CD8-positive, alpha-beta memory T cell (primary cell): Measurements from ENCODE around the gene GOLGA7B. TPM values are rescaled to one million over a fixed set of nuclear protein-coding genes. Genes with fewer than 3 reads are reported as not detected.
A peak's percentile ranks its signal among the peaks of the same experiment; 100 is the strongest.

Source experiments
- CTCF ChIA-PET: fragments of 350-600 bp; sonication (Branson Sonifier 250); formaldehyde crosslinking; loops from one replicate; lab custom pipeline; 2021; ENCODE audit warnings: antibody characterized with exemption; lab: Charles Lee
- POLR2A ChIA-PET: fragments of 350-600 bp; sonication (Branson Sonifier 250); formaldehyde crosslinking; loops from one replicate; lab custom pipeline; 2021; ENCODE audit warnings: antibody characterized with exemption; lab: Charles Lee
- DNase-seq, 5 donors: peaks; one replicate each; pipeline versions ENCODE4 v3.0.0 to v3.0.0-alpha.2; 2020 to 2022; ENCODE audit warnings: mixed read lengths in 1 of 5
- H3K27ac ChIP-seq: one replicate; pipeline ENCODE4 v1.7.0; 2013; ENCODE audit warnings: low read depth, mild to moderate bottlenecking, low read length, moderate library complexity
- H3K27me3 ChIP-seq: 2 replicates; pipeline ENCODE4 v1.7.0; 2013; ENCODE audit warnings: low read length, mild to moderate bottlenecking; ENCODE audit not compliant: insufficient read depth, poor library complexity, severe bottlenecking
- H3K36me3 ChIP-seq: 2 replicates; pipeline ENCODE4 v1.7.0; 2013; ENCODE audit warnings: mild to moderate bottlenecking, low read length, moderate library complexity; ENCODE audit not compliant: insufficient read depth
- H3K4me1 ChIP-seq: 2 replicates; pipeline ENCODE4 v1.7.0; 2013; ENCODE audit warnings: mild to moderate bottlenecking, low read length, moderate library complexity; ENCODE audit not compliant: insufficient read depth
- H3K4me3 ChIP-seq: 2 replicates; pipeline ENCODE4 v1.7.0; 2013; ENCODE audit warnings: mild to moderate bottlenecking, low read length
- H3K9me3 ChIP-seq: 2 replicates; pipeline ENCODE4 v1.7.0; 2013; ENCODE audit warnings: mild to moderate bottlenecking, low read length
- H3K27ac Mint-ChIP-seq, 8 donors: one replicate each; pipeline ENCODE4 v1.8.0; 2020 to 2021; ENCODE audit warnings: mixed read lengths in 8 of 8, mild to moderate bottlenecking in 6 of 8, inconsistent platforms in 3 of 8, moderate library complexity in 3 of 8
- H3K27me3 Mint-ChIP-seq, 2 donors: one replicate each; pipeline ENCODE4 v1.8.0; 2020 to 2021; ENCODE audit warnings: mixed read lengths in 2 of 2, mild to moderate bottlenecking in 1 of 2, moderate library complexity in 1 of 2
- H3K36me3 Mint-ChIP-seq, 3 donors: one replicate each; pipeline ENCODE4 v1.8.0; 2020 to 2021; ENCODE audit warnings: mixed read lengths in 3 of 3, inconsistent platforms in 1 of 3, mild to moderate bottlenecking in 1 of 3
- H3K4me1 Mint-ChIP-seq, 3 donors: one replicate each; pipeline ENCODE4 v1.8.0; 2020 to 2021; ENCODE audit warnings: mixed read lengths in 3 of 3, inconsistent platforms in 1 of 3, mild to moderate bottlenecking in 1 of 3
- H3K4me3 Mint-ChIP-seq, 7 donors: one replicate each; pipeline ENCODE4 v1.8.0; 2020 to 2021; ENCODE audit warnings: mixed read lengths in 7 of 7, mild to moderate bottlenecking in 6 of 7, moderate library complexity in 4 of 7, inconsistent platforms in 2 of 7
- H3K9me3 Mint-ChIP-seq, 5 donors: one replicate each; pipeline ENCODE4 v1.8.0; 2020 to 2022; ENCODE audit warnings: mixed read lengths in 5 of 5, mild to moderate bottlenecking in 3 of 5, moderate library complexity in 2 of 5, inconsistent platforms in 1 of 5
- polyA plus RNA-seq: library from polyadenylated mRNA; unstranded; fragments of 300-500 nt; fragmentation: Illumina TruSeq; gene quantifications from one replicate; pipeline ENCODE4 v1.2.3, GENCODE V29; 2021
- total RNA-seq, 2 experiments: library from RNA; stranded (reverse); gene quantifications; one replicate each; pipeline ENCODE4 v1.2.3, GENCODE V29; 2021

The GOLGA7B gene
- total and polyA plus RNA-seq, 3 experiments from 2014 or later, result 0.29 to 0.62 (median 0.44) TPM

- DNase-seq, result peak in 1 of 5 donors; percentile 24
- H3K4me3 Mint-ChIP-seq, result peak overlapping the region; percentile 84 to 94 (median 88)
- CTCF ChIA-PET, result interaction anchor here (0.7 to 4.4 kb wide), 3 partner anchors 20 to 63 kb away, joined by 3 to 26 read pairs (median 15); no protein-coding TSS in a partner anchor
These were observed 448 bp upstream of the GOLGA7B start for GRCh38 chr10:97849103-97849686.

GRCh38 chr10:97850446-97850845 lies 803 bp downstream of the GOLGA7B start:
- Histone ChIP-seq H3K27me3 (no peaks in the 10 kb centered on the region), H3K4me3 (peak overlapping the region; percentile 64), H3K36me3 (no peaks in the 10 kb centered on the region), H3K9me3 (no peaks in the 10 kb centered on the region), H3K27ac (no peak overlapping the region), H3K4me1 (peaks cover 34% of the 10 kb centered on the region)
- H3K9me3 Mint-ChIP-seq, result no peaks in the 10 kb centered on the region
- ChIA-PET CTCF (interaction anchor here (3.4 to 4.4 kb wide), 2 partner anchors 18 to 58 kb away, joined by 15 to 26 read pairs; no protein-coding TSS in a partner anchor), POLR2A (interaction anchor here (1.0 to 1.3 kb wide), 2 partner anchors 114 to 164 kb away, joined by 3 to 5 read pairs; partner anchors contain the start of genes AVPI1 and ZFYVE27)
- H3K27me3 Mint-ChIP-seq, result no peaks in the 10 kb centered on the region
- peak overlapping the region; percentile 82 to 95 (median 89) for H3K4me3 Mint-ChIP-seq
- peaks cover 0 to 3% (median 1%) of the 10 kb centered on the region in 3 donors for H3K36me3 Mint-ChIP-seq
- H3K27ac Mint-ChIP-seq, result peak overlapping the region; percentile 41 to 87 (median 70)
- peak in 3 of 5 donors; percentile 6 to 26 (median 22) for DNase-seq
- H3K4me1 Mint-ChIP-seq, result peaks cover 36 to 37% (median 36%) of the 10 kb centered on the region in 3 donors

More at GRCh38 chr10:97849103-97849686, 448 bp upstream of the GOLGA7B start:
- Histone ChIP-seq H3K27me3 (no peaks in the 10 kb centered on the region), H3K4me3 (peak overlapping the region; percentile 57), H3K27ac (no peak overlapping the region), H3K9me3 (no peaks in the 10 kb centered on the region), H3K4me1 (peaks cover 34% of the 10 kb centered on the region), H3K36me3 (no peaks in the 10 kb centered on the region)
- POLR2A ChIA-PET, result interaction anchor here (0.7 to 1.3 kb wide), 3 partner anchors 12 to 163 kb away, joined by 3 to 5 read pairs (median 5); partner anchors contain the start of gene AVPI1
- peaks cover 0 to 1% (median 0%) of the 10 kb centered on the region in 3 donors for H3K36me3 Mint-ChIP-seq
- H3K27ac Mint-ChIP-seq, result peak overlapping the region; percentile 7 to 95 (median 78)
- H3K4me1 Mint-ChIP-seq, result peaks cover 36 to 37% (median 36%) of the 10 kb centered on the region in 3 donors
- no peaks in the 10 kb centered on the region for H3K9me3 Mint-ChIP-seq
- no peaks in the 10 kb centered on the region for H3K27me3 Mint-ChIP-seq

GRCh38 chr10:97851341-97852001 lies 1.8 kb downstream of the GOLGA7B start:
- H3K4me1 ChIP-seq, result peaks cover 34% of the 10 kb centered on the region
- H3K27me3 ChIP-seq, result no peaks in the 10 kb centered on the region
- Mint-ChIP-seq H3K27ac (peak overlapping the region in 6 of 8 donors; percentile 57 to 87 (median 85)), H3K4me3 (peak overlapping the region; percentile 69 to 95 (median 88)), H3K27me3 (no peaks in the 10 kb centered on the region), H3K4me1 (peaks cover 36 to 41% (median 37%) of the 10 kb centered on the region in 3 donors), H3K36me3 (peaks cover 0 to 4% (median 1%) of the 10 kb centered on the region in 3 donors), H3K9me3 (no peaks in the 10 kb centered on the region)
- peak in 2 of 5 donors; percentile 13 to 26 for DNase-seq
- no peaks in the 10 kb centered on the region for H3K9me3 ChIP-seq
- no peaks in the 10 kb centered on the region for H3K36me3 ChIP-seq
- H3K4me3 ChIP-seq, result peak overlapping the region; percentile 64
- POLR2A ChIA-PET, result no interaction called here
- no peak overlapping the region for H3K27ac ChIP-seq
- CTCF ChIA-PET, result interaction anchor here (1.0 to 4.4 kb wide), 4 partner anchors 10 to 174 kb away, joined by 3 to 26 read pairs (median 10); no protein-coding TSS in a partner anchor

- POLR2A ChIA-PET, result no interaction called here
These were observed 2.6 kb downstream of the GOLGA7B start for GRCh38 chr10:97852277-97852676.

GRCh38 chr10:97852840-97853405 lies 3.3 kb downstream of the GOLGA7B start:
- no peak overlapping the region for H3K27ac ChIP-seq
- peak overlapping the region in 3 of 7 donors; percentile 15 to 95 (median 51) for H3K4me3 Mint-ChIP-seq
- H3K9me3 Mint-ChIP-seq, result no peaks in the 10 kb centered on the region
- POLR2A ChIA-PET, result no interaction called here
- peaks cover 38 to 50% (median 39%) of the 10 kb centered on the region in 3 donors for H3K4me1 Mint-ChIP-seq
- H3K9me3 ChIP-seq, result no peaks in the 10 kb centered on the region
- DNase-seq, result no peak
- CTCF ChIA-PET, result interaction anchor here (0.7 to 4.4 kb wide), 4 partner anchors 11 to 61 kb away, joined by 3 to 26 read pairs (median 6); no protein-coding TSS in a partner anchor
- H3K36me3 ChIP-seq, result no peaks in the 10 kb centered on the region
- no peaks in the 10 kb centered on the region for H3K27me3 Mint-ChIP-seq
- peak overlapping the region in 1 of 8 donors; percentile 52 for H3K27ac Mint-ChIP-seq
- H3K4me3 ChIP-seq, result no peak overlapping the region
- peaks cover 34% of the 10 kb centered on the region for H3K4me1 ChIP-seq
- H3K36me3 Mint-ChIP-seq, result peaks cover 0 to 6% (median 1%) of the 10 kb centered on the region in 3 donors
- no peaks in the 10 kb centered on the region for H3K27me3 ChIP-seq

More at GRCh38 chr10:97852277-97852676, 2.6 kb downstream of the GOLGA7B start:
- DNase-seq, result no peak
- no peak overlapping the region for H3K27ac ChIP-seq
- CTCF ChIA-PET, result interaction anchor here (1.0 to 4.4 kb wide), 4 partner anchors 12 to 175 kb away, joined by 3 to 26 read pairs (median 6); no protein-coding TSS in a partner anchor
- Mint-ChIP-seq H3K4me1 (peaks cover 36 to 43% (median 37%) of the 10 kb centered on the region in 3 donors), H3K27ac (peak overlapping the region in 3 of 8 donors; percentile 47 to 87 (median 68)), H3K27me3 (no peaks in the 10 kb centered on the region), H3K9me3 (no peaks in the 10 kb centered on the region), H3K4me3 (peak overlapping the region in 6 of 7 donors; percentile 9 to 95 (median 86)), H3K36me3 (peaks cover 0 to 4% (median 1%) of the 10 kb centered on the region in 3 donors)
- no peak overlapping the region for H3K4me3 ChIP-seq
- no peaks in the 10 kb centered on the region for H3K27me3 ChIP-seq
- H3K4me1 ChIP-seq, result peaks cover 34% of the 10 kb centered on the region
- H3K36me3 ChIP-seq, result no peaks in the 10 kb centered on the region
- no peaks in the 10 kb centered on the region for H3K9me3 ChIP-seq

GRCh38 chr10:97854743-97855142 lies 5.1 kb downstream of the GOLGA7B start:
- CTCF ChIA-PET, result no interaction called here

GRCh38 chr10:97858001-97858439 lies 8.4 kb downstream of the GOLGA7B start:
- no peaks in the 10 kb centered on the region for H3K36me3 ChIP-seq
- Mint-ChIP-seq H3K27ac (peak overlapping the region in 1 of 8 donors; percentile 66), H3K9me3 (no peaks in the 10 kb centered on the region), H3K27me3 (no peaks in the 10 kb centered on the region), H3K4me3 (no peak overlapping the region), H3K36me3 (peaks cover 0 to 12% (median 0%) of the 10 kb centered on the region in 3 donors), H3K4me1 (peaks cover 6 to 21% (median 7%) of the 10 kb centered on the region in 3 donors)
- DNase-seq, result no peak
- no peak overlapping the region for H3K27ac ChIP-seq
- no peaks in the 10 kb centered on the region for H3K27me3 ChIP-seq
- H3K4me3 ChIP-seq, result no peak overlapping the region
- POLR2A ChIA-PET, result no interaction called here
- no peaks in the 10 kb centered on the region for H3K4me1 ChIP-seq
- H3K9me3 ChIP-seq, result no peaks in the 10 kb centered on the region
- CTCF ChIA-PET, result no interaction called here

More at GRCh38 chr10:97854743-97855142, 5.1 kb downstream of the GOLGA7B start:
- DNase-seq, result no peak
- H3K27ac Mint-ChIP-seq, result no peak overlapping the region
- POLR2A ChIA-PET, result no interaction called here
- H3K9me3 ChIP-seq, result no peaks in the 10 kb centered on the region
- H3K36me3 Mint-ChIP-seq, result peaks cover 0 to 9% (median 0%) of the 10 kb centered on the region in 3 donors
- H3K4me3 ChIP-seq, result no peak overlapping the region
- no peak overlapping the region for H3K4me3 Mint-ChIP-seq
- H3K4me1 Mint-ChIP-seq, result peaks cover 34 to 48% (median 34%) of the 10 kb centered on the region in 3 donors
- H3K27me3 ChIP-seq, result no peaks in the 10 kb centered on the region
- H3K27ac ChIP-seq, result no peak overlapping the region
- peaks cover 28% of the 10 kb centered on the region for H3K4me1 ChIP-seq
- H3K9me3 Mint-ChIP-seq, result no peaks in the 10 kb centered on the region
- H3K27me3 Mint-ChIP-seq, result no peaks in the 10 kb centered on the region
- H3K36me3 ChIP-seq, result no peaks in the 10 kb centered on the region
